Limb (tissue), 2 donors: ENCODE data around the gene MYO3B.

Experiments used
- DNase-seq, 2 donors: peaks; one replicate each; pipeline ENCODE4 v3.0.0-alpha.2; 2016; ENCODE audit errors: extremely low spot score in 2 of 2

The MYO3B gene

GRCh38 chr2:170177950-170178781, at the start of gene MYO3B:
MYO3B (plus strand) TSS chr2:170178147; CDS start chr2:170178288, 141 bp downstream.
- no peak for DNase-seq

GRCh38 chr2:170139276-170139967, 38.5 kb upstream of the MYO3B start:
- DNase-seq: no peak

DNA sequence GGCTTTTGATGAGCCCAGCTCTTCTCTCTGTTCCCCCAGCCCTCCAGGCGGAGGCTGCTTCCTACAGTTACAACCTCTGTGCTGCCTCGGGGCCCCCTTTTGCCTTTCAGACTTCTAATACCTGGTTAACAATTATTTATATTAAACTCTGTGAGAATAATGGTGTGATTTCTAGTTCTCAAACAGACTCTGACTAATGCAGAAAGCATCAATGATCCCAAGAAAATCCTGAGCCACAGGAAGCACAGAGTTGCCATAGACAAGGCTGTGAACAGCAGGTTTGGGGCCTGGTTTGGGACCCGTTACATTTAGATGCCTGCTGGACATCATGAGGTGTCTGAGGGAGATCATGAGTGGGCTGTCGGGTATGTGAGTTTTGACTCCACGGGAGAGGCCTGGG, 37.4 kb upstream of the MYO3B start:
- DNase-seq: no peak

- no peak for DNase-seq
Observed at GRCh38 chr2:170141865-170142264, 36.1 kb upstream of the MYO3B start.

GRCh38 chr2:170142502-170142901, 35.4 kb upstream of the MYO3B start:
- no peak for DNase-seq

DNA sequence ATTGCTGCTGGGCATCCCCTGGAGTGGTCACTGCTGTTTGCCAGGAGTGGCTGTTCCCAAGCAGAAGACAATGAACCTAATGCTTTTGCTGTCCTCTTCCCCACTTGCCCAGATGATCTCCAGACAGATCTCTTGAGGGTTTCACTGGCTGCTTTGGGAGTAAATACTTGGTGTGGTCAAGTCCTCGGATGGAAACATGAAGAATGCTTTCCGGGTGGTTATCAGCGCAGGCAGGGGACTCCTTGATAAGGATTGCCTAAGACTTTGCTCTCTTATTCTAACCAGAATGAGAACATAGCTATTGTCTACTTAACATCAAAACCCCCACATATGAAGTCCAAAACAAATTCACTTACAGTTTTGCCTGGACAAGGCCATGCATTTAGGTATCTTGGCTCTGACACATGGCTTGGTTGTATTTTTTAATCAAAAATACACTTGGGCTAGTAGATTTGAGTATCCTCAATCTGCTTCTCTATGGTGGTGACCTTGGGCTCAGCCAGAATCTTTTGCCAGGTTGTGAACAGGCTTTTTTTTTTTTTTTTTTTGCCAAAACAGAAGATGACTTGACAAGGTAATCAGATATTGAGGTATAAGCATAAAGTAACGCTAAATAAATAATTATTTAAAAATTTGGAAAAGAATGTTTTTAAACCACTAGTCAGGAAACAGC, 34.8 kb upstream of the MYO3B start:
- DNase-seq: no peak

DNA sequence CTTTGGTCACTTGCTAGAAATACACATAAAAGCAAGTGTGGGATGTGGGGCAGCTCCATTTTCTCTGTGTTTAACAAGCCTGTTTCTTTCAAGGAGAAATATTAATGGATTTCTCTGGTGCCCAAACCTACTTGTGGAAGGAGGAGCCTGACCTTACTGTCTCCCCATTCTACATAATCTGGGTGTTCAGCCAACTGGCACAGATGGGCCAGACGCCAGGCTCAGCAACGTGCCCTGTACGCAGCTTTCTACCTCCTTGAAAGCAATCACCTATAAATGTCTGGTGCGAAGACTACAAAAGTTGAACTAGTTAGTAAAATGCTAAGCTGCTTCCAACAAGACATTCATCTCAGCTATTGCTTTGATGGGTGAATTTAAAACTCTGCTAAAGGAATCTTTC, 33.2 kb upstream of the MYO3B start:
- DNase-seq: no peak

- DNase-seq: no peak
Observed at GRCh38 chr2:170145191-170145590, 32.8 kb upstream of the MYO3B start.

DNA sequence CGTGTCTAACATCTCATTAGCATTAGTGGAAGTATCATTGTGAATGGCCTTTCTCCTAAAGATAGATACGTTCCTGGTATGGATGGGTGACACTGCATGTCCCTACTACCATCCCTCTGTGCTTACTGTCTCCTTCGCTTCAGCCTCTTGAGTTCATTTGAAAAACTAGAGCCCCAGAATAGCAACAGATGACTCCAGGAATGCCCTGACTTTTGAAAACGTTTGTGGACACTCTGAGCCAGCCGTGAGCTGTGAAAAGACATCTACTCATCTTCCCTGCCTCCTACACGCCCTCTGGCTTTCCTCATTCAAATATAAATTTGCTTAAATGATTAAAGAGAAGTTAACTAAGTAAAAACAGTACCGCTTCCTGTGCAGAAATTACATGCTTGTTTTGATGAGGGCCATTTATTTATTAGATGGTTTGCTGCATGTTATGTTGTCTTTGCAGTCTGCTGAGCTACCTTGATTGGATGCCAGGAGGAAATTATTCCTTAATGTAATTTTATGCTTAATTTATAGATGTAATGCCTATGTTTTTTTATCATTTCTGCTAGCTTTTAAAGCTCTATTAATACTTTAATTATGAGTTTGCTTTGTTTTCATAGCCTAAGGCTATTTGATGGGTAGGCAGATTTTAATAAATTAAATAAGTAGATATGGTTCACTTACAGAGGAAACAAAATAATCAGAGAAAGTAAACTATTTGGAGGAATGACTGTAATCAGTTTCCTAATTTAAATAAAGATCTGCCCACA, 32.1 kb upstream of the MYO3B start:
- DNase-seq: no peak

DNA sequence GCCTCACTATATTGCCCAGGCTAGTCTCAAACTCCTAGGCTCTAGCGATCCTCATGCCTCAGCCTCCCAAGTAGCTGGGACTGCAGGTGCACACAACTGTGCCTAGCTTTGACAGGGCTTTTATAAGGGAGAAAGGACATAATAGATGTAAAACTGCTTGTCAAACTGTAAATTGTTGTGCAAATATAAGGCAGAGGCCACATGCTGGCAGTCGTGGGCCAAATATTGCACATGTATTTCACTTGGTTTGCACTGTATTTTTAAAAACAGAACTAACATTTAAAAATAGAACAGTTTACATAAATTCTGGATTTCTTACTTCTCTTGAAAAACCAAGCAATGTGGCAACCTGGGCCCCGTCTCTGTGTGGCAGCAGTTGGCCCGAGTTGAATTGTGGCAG, 31.2 kb upstream of the MYO3B start:
- no peak for DNase-seq

DNA sequence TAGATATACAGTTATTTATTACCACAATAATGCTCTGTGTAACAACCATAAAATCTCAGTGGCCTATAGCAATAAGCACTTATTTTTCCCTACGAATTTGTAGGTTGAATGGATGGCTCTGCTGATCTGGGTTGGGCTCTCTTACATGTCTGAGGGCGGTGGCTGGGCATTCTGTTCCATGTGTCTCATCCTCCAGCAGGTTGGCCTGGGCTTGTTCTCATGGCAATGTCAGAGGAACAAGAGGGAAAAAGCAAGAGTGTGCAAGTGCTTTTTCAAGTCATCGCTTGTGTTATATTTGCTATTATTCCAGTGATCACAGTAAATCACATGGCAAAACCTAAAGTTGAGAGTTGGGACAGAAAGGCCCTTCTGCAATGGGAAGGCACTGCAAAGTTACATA, 30.4 kb upstream of the MYO3B start:
- DNase-seq: no peak

- no peak for DNase-seq
Observed at GRCh38 chr2:170148161-170148560, 29.8 kb upstream of the MYO3B start.

DNA sequence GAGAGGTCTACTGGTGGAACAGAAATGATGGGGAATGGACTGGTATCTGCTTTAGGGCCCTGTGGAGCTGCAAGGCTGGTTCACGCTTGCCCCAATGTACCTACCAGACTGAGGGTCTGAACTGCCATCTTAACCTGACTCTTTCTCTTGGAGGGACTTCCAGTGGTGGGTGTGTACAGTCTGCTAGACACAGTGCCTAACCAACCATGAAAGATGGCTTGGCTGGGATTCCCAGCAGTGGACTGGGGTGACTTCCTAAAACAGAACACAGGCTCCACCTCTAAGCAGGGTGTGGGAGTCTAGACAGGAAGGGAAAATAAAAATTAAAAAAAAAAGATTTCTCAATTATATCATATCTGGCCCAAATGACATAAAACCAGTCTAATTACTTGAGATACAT, 25.5 kb upstream of the MYO3B start:
- no peak for DNase-seq

DNA sequence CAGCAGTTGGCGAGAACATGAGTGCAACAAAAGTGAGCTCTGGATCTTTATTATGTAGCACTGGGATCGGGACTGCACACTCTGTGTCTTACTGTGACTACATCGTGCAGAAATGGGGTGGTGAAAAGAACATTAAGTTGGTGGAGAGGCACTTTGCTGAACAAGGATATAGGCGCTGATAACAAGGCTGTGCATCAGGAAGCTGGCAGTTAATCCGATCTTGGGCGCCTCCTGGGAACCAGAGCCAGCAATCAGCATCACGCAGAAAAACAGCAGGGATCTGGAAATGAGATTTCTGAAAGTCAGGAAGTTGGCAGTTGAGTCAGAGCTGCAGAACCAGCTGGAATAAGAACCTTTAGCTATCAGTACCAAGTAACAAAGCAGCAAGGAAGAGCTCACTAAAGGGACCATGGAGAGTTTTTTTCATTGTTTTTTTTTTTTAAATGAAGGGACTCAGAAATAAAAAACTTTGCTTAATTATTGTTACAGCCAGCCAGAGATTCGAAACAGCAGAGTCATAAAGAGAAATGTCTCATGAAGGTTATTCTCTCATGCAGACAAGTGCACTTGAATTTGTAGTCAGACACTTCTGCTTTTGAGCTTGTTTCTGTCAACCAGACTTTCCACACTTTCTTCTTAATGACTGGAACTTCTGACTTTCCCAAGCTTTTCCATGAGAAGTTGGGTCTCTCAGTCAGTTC, 22.8 kb upstream of the MYO3B start:
- DNase-seq: no peak

DNA sequence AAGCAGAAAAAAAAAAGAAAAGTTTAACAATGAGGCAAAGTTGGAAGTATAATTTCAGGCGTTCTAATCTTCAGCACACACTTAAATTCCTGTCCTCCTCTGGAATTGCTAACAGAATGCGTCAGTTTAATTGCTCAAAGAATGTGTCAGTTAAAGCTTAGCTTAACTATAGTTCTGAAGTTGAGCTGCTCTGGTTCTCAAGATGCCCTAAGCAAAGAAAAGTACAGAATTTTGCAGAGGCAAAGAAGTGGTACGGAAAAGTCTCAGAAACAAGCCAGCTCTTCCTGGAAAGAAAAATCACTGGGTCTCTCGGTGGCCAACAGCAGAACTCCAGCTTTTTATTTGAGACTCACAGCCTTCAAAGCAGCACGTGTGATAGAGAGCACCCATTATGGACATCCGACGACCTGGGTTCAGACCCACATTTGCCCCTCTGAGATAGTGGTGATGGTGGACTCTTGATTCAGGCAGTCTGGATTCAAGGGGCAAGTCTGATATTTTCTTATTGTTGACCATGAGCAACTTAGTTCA, 22.2 kb upstream of the MYO3B start:
- no peak for DNase-seq

DNA sequence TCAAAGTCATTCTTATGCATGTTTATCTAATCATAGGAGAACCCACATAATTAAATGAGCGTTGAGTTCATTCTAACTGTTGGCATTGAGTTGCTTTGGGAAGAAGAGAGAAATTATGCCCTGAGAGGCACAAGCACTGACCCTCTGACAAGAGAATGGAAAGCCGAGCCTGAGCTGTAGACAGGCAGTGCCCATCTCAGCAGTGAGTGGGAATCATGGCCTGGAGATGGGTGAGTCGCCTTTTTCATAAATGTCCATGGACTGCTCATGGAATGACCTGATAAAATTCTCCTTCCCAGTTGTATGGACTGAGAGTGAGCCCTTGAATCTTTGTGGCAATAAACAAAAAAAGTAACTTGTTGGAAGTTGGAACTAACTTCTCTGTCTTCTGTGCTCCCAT, 21.4 kb upstream of the MYO3B start:
- no peak for DNase-seq

DNA sequence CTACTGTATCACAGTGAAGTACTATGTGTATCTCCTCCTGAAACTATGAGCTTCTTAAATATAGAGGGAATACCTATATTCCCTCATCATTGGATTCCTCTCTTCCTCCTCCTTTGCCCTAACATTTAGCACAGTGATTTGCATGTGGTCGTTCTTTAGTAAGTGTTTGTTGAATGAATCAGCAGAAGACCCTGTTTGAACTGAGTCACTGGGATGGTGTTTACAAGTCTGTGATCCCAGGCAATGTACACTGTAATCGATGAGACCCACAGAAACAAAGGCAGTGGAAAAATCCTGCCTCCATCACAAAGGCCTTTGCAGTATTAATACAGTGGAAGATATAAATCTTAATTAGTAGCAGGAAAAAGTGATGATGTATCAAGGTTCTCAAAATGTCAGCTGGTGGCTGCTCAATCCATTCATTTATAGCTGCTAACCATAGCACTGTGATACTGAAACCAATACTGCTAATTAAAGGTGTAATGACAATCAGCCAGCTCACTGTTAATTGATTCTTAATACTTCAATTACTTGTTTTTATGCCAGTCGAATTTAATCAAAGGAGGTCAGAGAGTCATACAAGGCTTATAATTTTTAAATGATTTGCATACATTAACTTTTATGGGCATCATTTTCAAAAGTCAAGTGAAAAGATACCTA, 20.8 kb upstream of the MYO3B start:
- DNase-seq: no peak

DNA sequence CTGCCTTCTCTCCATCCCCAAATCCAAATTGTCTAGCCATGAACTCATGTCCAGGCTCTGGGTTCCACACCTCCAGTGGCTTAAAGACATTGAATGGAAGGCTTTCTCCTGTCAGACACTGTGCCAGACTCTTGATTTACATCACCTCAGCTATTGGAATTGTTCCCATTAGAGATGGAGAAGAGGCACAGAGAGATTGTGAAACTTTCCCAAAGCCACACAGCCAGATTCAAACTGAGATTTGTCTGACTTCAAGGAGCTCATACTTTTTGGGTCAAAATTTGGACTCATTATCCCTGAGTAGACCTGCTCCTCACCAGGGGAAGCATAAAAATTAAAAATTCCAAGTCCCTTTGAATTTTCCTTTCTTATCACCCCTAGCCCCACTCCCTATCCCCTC, 18.9 kb upstream of the MYO3B start:
- no peak for DNase-seq

DNA sequence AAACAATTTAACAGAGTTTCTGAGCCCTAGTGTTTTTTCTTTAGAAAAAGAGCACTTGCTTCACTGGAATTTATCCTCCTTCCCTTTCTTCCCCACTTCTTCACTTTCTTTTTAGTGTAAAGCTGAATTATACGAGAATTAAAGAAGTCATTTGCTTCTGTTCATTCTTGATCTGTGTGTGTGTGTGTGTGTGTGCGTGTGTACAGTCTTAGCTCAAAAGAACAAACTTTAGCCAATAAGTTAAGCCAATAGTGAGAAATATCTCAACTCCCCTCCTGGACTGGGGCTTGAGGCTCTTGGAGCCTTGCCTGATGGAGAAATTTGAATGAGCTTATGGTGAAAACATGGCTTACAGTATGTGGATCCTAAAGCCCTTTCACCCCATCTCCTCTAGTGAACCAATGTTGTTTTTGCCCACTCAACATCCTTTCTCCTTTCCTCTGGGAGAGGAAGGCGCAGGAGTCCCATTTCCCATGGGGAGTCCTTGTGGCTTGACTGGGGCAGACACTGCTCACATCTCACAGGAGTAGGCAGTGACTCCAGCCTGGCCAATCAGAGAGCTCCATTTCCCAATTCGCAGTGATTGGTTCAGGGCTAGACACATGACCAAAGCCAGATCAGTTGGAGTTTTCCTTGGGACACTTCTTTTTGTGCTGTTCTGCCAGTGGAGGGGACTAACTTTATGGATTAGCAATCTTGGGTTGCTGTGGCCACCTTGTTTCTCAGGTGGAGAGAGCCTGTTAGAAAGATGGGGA, 16.3 kb upstream of the MYO3B start:
- DNase-seq: no peak

- DNase-seq: no peak
Observed at GRCh38 chr2:170162271-170162632, 15.7 kb upstream of the MYO3B start.
